Lung (tissue), 12 donors: Measurements from ENCODE around the gene ZNF391. TPM values are rescaled to one million over a fixed set of nuclear protein-coding genes. Genes with fewer than 3 reads are reported as not detected.

Source experiments
- ATAC-seq: fragments of 200-7000 bp; cut with Tn5 transposase; one replicate; pipeline ENCODE4 v1.9.1; 2020; ENCODE audit warnings: moderate number of reproducible peaks; ENCODE audit not compliant: insufficient read depth, low FRiP score
- DNase-seq, 3 donors: peaks; one replicate each; pipeline ENCODE4 v3.0.0-alpha.2; 2013 to 2017
- H3K27ac ChIP-seq, 2 donors: one replicate each; pipeline ENCODE4 v1.5.1; 2013; ENCODE audit warnings: mild to moderate bottlenecking in 2 of 2, moderate library complexity in 2 of 2, control low read depth in 1 of 2, inconsistent platforms in 1 of 2, low read depth in 1 of 2, low read length in 1 of 2
- H3K27me3 ChIP-seq, 3 donors: one replicate each; pipeline ENCODE4 v1.5.1; 2013; ENCODE audit warnings: low read length in 2 of 3; ENCODE audit not compliant: control insufficient read depth in 3 of 3, insufficient read depth in 3 of 3
- H3K36me3 ChIP-seq, 4 donors: one replicate each; pipeline ENCODE4 v1.5.1; 2013; ENCODE audit warnings: low read length in 4 of 4, mild to moderate bottlenecking in 1 of 4, moderate library complexity in 1 of 4; ENCODE audit not compliant: control insufficient read depth in 4 of 4, insufficient read depth in 4 of 4
- H3K4me1 ChIP-seq, 5 donors: one replicate each; pipeline ENCODE4 v1.5.1; 2013; ENCODE audit warnings: low read length in 5 of 5, mild to moderate bottlenecking in 2 of 5, moderate library complexity in 1 of 5; ENCODE audit not compliant: control insufficient read depth in 5 of 5, insufficient read depth in 5 of 5
- H3K4me3 ChIP-seq: one replicate; pipeline ENCODE4 v1.5.1; 2013; ENCODE audit warnings: mild to moderate bottlenecking, control low read depth, moderate library complexity
- H3K9ac ChIP-seq, 2 donors: one replicate each; pipeline ENCODE4 v1.5.1; 2013; ENCODE audit warnings: low read length in 2 of 2, control low read depth in 1 of 2; ENCODE audit not compliant: insufficient read depth in 1 of 2
- H3K9me3 ChIP-seq, 4 donors: one replicate each; pipeline ENCODE4 v1.5.1; 2013; ENCODE audit warnings: low read length in 3 of 4, mild to moderate bottlenecking in 1 of 4, moderate library complexity in 1 of 4; ENCODE audit not compliant: control insufficient read depth in 4 of 4, insufficient read depth in 3 of 4
- WGBS, 2 donors: extraction: QIAGEN DNeasy Blood & Tissue Kit; methylation state at CpG; one replicate each; pipeline ENCODE4 v1.1.7; 2013; 5-methylcytosine and 5-hydroxymethylcytosine counted together
- polyA plus RNA-seq, 2 donors: library from polyadenylated mRNA; stranded (reverse); fragments of 200-250 nt; gene quantifications; one replicate each; pipeline ENCODE4 v1.2.1, GENCODE V29; 2013
- total RNA-seq, 2 donors: library from RNA; depleted of rRNA in 1 of 2; stranded (reverse); fragments of >200 nt in 1 of 2; gene quantifications; one replicate each; pipeline ENCODE4 v1.2.1, GENCODE V29; 2014 to 2021
- TF ChIP-seq, protein P1 (sequence below): IDR thresholded peaks from 2 replicates; pipeline ENCODE4 v1.5.1; 2012; ENCODE audit warnings: mild to moderate bottlenecking; ENCODE audit errors: control extremely low read depth, extremely low read depth
- donor health status: control.
- donor health status: control.
- donor health status: Bipolar disorder and iron deficiency.
- donor health status: healthy.
- donor health status: DM: yes; HTN: yes; CAD: no.

ZNF391 gene
- total and polyA plus RNA-seq, 4 donors = 1.5 to 5.3 (median 2.9) TPM

DNA sequence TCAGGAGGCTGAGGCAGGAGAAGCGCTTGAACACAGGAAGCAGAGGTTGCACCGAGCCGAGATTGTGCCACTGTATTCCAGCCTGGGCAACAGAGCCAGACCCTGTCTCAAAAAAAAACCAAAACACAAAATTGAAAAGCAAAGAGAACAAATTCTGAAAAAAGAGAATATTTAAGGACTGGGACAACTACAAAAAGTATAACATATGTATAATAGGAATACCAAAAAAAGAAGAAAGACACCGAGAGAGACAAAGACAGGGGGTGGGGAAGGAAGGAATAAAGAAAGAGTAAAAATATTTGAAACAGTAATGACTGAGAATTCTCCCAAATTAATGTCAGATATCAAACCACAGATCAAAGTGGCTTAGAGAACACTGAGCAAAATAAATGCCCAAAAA is 5.5 kb upstream of the ZNF391 start:
- 68 to 71% methylated on average over 4 of the region's 4 CpGs for WGBS, 2 donors
- no peak overlapping the region for H3K4me3 ChIP-seq
- TF ChIP-seq, protein P1, sequence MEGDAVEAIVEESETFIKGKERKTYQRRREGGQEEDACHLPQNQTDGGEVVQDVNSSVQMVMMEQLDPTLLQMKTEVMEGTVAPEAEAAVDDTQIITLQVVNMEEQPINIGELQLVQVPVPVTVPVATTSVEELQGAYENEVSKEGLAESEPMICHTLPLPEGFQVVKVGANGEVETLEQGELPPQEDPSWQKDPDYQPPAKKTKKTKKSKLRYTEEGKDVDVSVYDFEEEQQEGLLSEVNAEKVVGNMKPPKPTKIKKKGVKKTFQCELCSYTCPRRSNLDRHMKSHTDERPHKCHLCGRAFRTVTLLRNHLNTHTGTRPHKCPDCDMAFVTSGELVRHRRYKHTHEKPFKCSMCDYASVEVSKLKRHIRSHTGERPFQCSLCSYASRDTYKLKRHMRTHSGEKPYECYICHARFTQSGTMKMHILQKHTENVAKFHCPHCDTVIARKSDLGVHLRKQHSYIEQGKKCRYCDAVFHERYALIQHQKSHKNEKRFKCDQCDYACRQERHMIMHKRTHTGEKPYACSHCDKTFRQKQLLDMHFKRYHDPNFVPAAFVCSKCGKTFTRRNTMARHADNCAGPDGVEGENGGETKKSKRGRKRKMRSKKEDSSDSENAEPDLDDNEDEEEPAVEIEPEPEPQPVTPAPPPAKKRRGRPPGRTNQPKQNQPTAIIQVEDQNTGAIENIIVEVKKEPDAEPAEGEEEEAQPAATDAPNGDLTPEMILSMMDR = no peak
- H3K36me3 ChIP-seq = no peaks in the 10 kb centered on the region
- no peak overlapping the region for H3K27ac ChIP-seq
- H3K4me1 ChIP-seq = peaks cover 0 to 6% (median 0%) of the 10 kb centered on the region in 5 donors
- ATAC-seq (no peak), DNase-seq (no peak)
- no peak overlapping the region for H3K9ac ChIP-seq
- peaks cover 0 to 6% (median under 1%) of the 10 kb centered on the region in 4 donors for H3K9me3 ChIP-seq
- no peaks in the 10 kb centered on the region for H3K27me3 ChIP-seq

DNA sequence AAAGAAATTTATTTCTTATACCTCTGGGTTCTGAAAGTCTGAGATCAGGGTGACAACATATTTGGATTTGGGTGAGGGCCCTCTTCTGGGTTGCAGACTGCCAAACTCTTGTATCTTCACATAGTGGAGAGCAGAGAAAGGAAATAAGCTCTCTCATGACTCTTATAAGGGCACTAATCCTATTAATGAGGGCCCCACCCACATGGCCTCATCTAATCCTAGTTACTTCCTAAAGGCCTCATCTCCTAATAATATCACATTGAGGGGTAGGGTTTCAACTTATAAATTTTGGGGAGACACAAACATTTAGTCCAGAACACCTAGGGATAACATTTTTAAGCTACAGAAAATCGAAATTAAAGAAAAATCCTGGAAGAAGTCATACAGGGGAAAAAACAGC is 5.1 kb upstream of the ZNF391 start:
- no peak for DNase-seq
- Histone ChIP-seq H3K4me1 (peaks cover 0 to 8% (median 0%) of the 10 kb centered on the region in 5 donors), H3K9ac (no peak overlapping the region), H3K4me3 (no peak overlapping the region), H3K36me3 (no peaks in the 10 kb centered on the region), H3K9me3 (peaks cover 0 to 6% (median under 1%) of the 10 kb centered on the region in 4 donors), H3K27ac (no peak overlapping the region), H3K27me3 (no peaks in the 10 kb centered on the region)
- TF ChIP-seq, protein P1 = no peak
- 82 to 85% methylated on average over 1 of the region's 1 CpG for WGBS, 2 donors
- no peak for ATAC-seq

DNA sequence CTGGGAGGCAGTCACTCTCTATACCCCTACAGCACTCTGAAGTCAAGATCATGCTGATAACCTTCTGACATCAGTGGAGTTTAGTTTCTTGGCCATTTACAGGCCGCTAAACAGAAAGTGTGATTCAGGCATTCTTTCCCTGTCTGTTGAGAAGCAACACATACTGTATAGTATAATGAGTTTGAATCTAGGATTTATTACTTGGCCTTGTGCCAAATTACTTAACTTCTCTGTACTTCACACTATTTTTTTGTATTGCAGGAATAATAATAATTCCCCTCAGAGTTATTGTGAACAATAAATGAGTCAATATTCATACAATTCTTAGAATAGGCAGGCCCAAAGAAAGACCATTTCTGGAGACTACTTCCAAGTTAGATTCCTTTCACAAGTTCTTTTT is 4.1 kb downstream of the ZNF391 start:
- DNase-seq = no peak
- ATAC-seq = no peak
- WGBS, 2 donors = 86 to 89% methylated on average over 1 of the region's 1 CpG
- no peak overlapping the region for H3K9ac ChIP-seq
- H3K36me3 ChIP-seq = peaks cover 0 to 3% (median 0%) of the 10 kb centered on the region in 4 donors
- no peak overlapping the region for H3K27ac ChIP-seq
- no peaks in the 10 kb centered on the region for H3K27me3 ChIP-seq
- TF ChIP-seq, protein P1 = no peak
- peaks cover 0 to 7% (median 4%) of the 10 kb centered on the region in 5 donors for H3K4me1 ChIP-seq
- H3K9me3 ChIP-seq = peaks cover 0 to 4% (median 0%) of the 10 kb centered on the region in 4 donors
- no peak overlapping the region for H3K4me3 ChIP-seq

DNA sequence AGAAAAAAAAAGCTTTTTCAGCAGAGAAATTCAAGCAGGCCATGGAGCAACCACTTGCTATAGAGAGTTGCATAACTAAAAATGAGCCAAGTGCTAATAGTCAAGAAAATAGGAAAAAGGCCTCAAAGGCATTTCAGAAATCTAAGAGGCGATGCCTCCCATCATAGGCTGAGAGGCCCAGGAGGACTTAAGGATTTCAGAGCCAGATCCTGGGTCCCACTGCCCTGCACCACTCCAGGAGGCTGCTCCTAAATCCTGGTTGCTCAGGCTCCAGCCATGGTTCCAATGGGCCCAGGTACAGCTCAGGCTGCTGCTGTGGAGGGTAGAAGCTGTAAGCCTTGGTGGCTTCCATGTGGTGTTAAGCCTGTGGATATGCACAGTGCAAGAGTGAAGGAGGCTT is 5.5 kb downstream of the ZNF391 start:
- Histone ChIP-seq H3K9ac (no peak overlapping the region), H3K4me1 (peaks cover 0 to 4% (median 0%) of the 10 kb centered on the region in 5 donors), H3K27ac (no peak overlapping the region), H3K4me3 (no peak overlapping the region), H3K9me3 (peaks cover 0 to 8% (median 0%) of the 10 kb centered on the region in 4 donors), H3K27me3 (no peaks in the 10 kb centered on the region), H3K36me3 (peaks cover 0 to 6% (median under 1%) of the 10 kb centered on the region in 4 donors)
- 94% methylated on average over 1 of the region's 1 CpG for WGBS, 2 donors
- ATAC-seq = no peak
- no peak for DNase-seq
- TF ChIP-seq, protein P1 = no peak
